GM10266 (cell line): Measurements from ENCODE around the gene SCN3B.

ENCODE experiments used
- DNase-seq: peaks from one replicate; pipeline ENCODE4 v3.0.0; 2012; ENCODE audit errors: extremely low spot score
- CTCF ChIP-seq: IDR thresholded peaks from 2 replicates; pipeline ENCODE4 v1.5.1; 2012; ENCODE audit warnings: mild to moderate bottlenecking, low read depth; ENCODE audit not compliant: control insufficient read depth, insufficient read depth; ENCODE audit errors: missing control alignments

The SCN3B gene

GRCh38 chr11:123654566-123655081, at the start of gene SCN3B:
Gene SCN3B (minus strand): TSS chr11:123654624. CDS start chr11:123653801, 823 bp downstream.
- no peak for TF ChIP-seq CTCF
- peak; percentile 42 for DNase-seq

- no peak for TF ChIP-seq CTCF
- no peak for DNase-seq
Observed at GRCh38 chr11:123702696-123703095, 48.3 kb upstream of the SCN3B start.

DNA sequence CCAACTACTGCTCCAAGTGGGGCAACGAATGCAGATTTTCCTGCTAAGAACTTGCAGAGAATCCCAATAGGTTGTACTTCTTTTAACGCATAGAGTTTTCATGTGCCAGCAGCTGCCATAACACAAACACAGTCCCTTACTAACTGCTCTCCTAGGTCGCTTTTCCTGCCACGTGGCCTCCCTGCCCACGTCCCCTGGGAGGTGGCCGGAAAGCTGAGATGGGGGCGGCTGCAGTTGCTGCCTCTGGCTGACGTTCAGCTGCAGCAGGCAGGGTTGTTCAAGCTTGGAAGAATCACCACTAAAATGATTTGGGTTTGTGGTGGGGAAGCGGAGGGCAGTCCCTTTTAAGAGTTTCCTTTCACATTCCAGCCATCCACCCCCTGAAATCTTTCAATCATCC, 47.7 kb upstream of the SCN3B start:
- DNase-seq = no peak
- TF ChIP-seq CTCF = no peak

GRCh38 chr11:123700772-123701171, 46.3 kb upstream of the SCN3B start:
- TF ChIP-seq CTCF = no peak
- DNase-seq = no peak

DNA sequence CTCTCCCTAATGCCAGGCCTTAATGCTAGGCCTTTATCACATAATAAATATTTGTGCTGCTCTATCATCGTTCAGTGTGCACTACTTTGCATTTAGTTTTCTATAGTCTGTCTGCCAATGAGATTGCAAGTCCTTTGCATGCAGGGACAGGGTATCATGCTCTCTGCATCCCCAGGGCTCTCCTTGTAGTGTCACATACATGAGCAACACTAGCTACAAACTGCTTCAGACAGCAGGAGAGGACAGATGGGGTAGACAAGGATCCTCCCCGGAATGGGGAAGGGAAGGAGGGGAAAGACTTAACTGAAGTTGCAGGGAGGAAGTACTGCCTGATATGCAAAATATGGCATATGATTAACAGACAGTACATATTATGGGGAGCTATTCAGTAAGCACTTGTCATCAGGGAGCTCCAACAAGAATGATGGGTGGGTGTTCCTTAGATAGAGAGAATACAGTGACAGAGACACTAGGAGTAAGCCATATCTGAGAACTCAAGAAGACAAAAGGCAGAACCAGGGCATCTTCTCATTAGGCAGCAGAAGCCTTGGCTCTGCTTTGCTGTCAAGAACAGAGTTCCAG, 44.2 kb upstream of the SCN3B start:
- TF ChIP-seq CTCF = no peak
- DNase-seq = no peak

GRCh38 chr11:123696183-123696582, 41.8 kb upstream of the SCN3B start:
- no peak for TF ChIP-seq CTCF
- DNase-seq = no peak

DNA sequence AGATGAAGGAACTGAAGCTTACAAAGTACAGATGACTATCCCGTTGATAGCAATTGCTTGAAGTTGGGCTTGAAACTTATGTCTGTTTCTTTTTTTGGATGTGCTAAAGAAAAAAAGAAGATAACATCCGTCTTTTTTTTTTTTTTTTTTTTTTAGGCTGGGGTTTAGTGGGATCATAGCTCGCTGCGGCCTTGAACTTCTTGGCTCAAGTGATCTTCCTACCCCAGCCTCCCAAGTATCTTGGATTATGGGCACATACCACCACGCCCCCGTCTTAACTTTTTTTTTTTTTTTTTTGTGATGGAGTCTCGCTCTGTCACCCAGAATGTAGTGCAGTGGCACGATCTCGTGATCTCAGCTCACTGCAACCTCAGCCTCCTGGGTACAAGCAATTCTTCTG, 40.8 kb upstream of the SCN3B start:
- no peak for DNase-seq
- no peak for TF ChIP-seq CTCF
